Activated CD8-positive, alpha-beta memory T cell treated with anti-CD3 and anti-CD28 coated beads, Interleukin-2, amount 50 U/mL, for 24 hours (primary cell): Measurements from ENCODE around the gene CCDC33.

Experiments
- DNase-seq: peaks from one replicate; pipeline ENCODE4 v3.0.0-alpha.2; 2020; ENCODE audit errors: extremely low read depth

CCDC33 gene

DNA sequence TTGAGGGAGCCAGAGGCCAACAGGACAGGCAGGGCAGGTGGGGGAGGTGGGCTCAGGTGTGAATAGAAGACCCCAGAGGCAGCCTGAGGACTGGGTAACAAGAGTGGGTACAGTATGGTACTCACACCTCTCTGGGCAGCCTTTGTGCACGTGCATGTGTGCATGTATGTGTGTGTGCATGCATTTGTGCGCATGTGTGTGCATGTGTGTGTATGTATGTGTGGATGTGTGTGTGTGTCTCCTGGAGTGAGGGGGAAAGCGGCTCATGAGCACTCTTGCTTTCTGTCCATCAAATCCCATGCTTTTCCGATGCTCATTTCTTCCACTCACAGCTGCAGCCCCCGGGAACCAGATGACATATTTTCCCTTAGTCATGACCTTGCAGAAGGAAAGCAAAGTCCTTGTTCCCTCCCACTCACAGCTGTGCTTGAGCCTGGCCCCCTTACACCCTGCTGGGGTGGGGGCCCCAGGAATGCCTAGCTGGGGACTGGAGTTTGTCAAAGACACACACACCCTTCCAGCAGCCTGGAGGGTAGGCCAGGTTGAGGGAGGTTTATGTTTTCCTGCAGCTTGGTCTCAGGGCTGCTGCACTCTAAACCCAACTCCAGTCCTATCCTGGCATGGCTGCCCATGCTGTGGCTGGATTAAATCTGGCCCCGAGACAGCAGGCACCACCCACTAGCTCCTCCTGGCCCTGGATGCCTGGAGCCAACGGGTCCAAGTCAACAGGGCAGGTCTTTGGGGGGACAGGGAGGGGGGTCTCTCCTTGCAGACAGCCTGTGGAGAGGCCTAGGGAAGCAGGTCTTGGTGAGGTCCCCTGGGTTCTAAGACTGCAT lies 22.5 kb downstream of the CCDC33 start:
- DNase-seq = no peak

DNA sequence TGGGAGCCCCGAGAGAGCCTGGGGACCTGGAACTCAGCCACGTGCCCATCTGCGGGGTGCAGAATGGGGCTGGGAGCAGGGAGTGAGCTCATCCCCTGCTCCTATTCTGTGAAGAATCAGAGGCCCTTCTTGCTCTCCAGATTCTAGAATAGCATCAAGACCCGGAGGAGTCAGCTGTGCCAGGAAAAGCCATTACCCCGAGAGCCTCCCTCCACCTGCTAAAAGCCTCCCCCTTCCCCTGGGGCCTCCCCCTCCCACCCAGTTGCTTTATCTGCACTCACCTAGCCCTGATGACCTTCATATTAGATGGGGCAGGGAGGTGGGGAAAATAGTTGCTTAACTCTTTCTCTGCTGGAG lies 23.1 kb downstream of the CCDC33 start:
- DNase-seq = no peak

DNA sequence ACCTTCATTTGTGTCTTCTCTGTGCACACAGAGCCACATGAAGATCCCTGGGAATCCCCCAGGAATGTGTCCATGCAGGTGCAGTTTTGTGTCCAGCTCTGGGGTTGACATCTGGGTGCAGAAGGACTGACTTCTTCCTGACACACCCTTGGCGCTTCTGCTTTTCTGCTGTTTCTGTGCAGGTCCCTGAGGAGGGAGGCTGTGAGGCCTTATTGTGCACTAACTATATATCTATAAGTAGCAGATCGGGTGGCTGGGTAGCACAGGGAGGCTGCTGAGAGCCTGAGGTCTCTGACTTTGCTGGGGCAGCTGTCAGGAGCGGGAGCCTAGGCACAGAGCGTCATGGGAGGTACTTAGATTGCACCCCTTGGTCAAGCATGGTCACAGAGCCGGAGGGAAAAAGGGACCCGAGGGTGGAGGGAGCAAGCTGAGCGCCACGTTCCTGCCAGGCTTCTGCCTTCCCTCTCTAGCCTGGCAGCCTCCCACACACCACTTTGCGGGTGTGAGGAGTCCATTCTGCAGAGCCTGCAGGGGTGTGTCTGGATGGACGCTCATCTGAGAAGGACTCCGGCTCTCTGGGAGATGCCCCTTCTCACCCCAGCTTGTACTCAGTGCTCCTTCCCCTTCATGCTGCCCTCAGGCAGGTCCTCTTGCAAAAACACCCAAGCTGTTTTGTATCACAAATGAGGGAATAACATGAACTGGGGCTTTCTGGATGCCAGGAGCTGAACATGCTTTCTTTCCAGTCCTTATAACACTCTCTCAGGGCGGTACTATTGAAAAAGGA lies 23.9 kb downstream of the CCDC33 start:
- DNase-seq = no peak

DNA sequence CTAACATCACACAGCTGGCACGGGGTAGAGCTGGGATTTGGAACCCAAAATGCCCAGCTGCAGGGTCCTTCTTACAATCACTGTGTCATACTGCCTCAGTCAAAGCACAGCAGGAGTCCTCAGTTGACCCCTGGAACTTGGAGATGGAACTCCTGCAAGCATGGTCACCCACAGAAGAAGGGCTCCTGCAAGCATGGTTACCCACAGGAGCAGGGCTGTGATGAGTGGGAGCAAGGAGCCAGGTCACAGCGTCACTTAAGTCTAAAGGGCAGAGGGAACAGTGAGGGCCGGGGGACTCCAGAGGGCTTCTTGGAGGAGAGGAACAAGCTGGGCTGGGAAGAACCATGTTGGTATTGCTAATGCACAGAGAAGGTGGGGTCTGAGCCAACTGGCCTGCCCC lies 24.9 kb downstream of the CCDC33 start:
- DNase-seq = no peak

DNA sequence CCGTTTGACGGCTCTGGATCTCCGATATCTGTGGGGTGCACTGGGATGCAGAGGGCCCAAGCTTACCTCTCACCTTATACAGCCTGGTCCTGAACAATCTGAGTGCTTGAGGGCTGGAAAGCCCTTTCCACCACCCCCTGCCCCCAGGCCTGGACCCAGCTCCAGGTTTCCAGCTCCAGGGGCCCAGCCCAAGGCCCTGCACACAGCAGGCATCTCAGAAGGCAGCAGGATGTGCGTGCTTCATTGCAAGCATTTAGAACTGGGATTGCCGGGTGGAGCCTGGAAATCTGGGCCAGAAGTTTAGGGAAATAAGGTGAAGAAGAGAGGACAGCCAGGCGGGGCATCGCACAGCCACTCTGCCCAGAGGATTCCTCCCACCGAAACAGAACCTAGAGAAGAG lies 25.6 kb downstream of the CCDC33 start:
- no peak for DNase-seq

DNA sequence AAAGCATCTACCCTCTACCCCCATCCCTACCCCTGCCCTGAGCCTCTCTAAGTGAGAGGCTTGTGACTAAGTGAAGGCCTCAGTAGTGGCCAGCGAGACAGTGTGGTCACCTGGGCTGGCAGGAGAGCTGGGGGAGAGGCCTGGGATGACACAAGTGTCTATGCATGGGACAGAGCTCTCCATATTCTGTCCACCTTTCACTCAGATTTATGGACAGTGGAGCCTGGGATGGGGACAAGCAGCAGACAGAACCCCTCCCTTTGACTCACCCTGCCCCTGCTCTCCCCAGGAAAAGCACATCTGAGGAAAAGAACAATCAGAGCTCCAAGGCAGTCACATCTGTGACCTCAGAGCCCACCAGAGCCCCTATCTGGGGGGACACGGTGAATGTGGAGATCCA lies 26.0 kb downstream of the CCDC33 start:
- DNase-seq = no peak

DNA sequence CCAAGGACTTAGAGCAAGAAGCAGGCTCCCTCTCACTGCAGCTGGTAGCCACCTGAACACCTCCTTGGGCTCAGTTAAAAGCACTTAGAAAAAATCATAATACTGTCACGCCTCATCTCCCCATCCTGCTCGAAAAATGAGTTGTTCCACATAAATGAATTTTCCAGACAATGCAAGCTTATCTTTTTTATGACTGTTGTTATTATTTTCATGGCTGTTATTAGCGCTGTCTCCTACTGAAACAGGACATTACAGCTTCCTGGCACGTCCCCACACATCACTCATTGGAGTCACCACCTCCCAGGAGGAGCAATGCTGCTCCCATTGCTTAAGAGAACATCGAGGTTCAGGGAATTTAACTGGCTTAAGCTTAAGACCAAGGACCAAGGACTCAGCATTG lies 26.5 kb downstream of the CCDC33 start:
- no peak for DNase-seq

DNA sequence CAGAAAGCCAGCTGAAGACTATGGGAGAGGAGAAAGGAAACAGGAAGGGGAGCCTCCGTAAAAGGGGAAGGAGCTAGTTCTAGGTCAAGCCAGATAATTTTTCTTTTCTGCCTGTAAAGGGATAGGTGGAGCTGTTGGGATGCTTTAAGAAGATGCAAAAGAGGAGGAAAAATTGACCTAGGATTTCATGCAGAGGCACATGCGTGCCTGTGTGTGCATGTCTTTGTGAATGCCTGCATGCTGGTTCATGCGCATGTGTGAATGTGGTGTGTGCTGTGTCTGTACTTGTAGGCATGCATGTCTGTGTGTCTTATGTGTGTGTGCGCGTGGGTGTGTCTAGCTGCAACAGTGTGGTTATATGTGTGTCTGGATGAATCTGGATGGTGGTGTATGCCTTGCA lies 27.3 kb downstream of the CCDC33 start:
- DNase-seq = no peak

DNA sequence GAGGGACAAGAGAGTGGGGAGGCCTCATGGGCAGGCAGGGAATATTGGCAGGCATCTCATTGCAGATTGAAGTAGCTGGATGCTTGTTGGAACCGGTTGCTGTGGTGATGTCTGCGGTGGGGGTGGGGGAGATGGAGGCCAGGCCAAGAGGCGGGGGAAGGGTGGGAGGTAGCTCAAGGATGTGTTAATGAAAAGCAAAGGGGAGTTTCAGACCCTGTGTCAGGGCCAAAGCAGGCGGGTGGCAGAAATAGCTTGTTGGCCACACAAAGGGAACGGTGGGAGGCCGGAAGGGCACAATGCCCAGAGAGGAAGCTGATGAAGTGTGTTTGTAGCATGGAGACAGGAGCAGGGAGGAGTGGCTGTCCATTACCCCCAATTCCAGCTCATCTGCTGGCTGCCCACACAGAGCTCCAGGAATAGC lies 28.0 kb downstream of the CCDC33 start:
- DNase-seq = no peak

DNA sequence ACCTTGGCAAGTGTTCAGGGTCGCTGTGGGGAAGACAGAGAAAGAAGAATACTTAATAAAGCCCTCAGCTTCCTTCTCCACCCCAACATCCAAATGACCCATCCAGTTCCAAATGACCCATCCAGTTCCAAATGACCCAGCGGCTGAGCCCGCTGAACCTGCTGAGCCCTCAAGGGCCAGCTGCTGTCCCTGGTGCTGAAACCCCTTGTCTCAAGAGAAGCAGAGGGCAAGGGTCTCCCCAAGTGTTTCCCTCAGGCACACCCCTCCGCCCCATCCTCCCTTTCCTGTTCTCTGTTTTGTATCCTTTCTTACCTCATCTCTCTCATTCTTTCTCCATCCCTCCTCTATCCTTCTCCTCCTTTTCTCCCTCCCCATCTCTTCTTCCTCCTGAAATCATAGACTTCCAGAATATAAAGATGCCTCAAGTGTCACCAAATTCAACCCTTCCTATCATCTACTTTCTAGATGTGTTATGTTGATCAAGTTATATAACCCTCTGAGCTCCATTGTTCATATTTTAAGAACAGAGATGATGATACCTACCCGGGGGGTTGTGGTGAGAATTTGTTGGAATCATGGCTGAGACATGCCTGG lies 29.0 kb downstream of the CCDC33 start:
- no peak for DNase-seq

DNA sequence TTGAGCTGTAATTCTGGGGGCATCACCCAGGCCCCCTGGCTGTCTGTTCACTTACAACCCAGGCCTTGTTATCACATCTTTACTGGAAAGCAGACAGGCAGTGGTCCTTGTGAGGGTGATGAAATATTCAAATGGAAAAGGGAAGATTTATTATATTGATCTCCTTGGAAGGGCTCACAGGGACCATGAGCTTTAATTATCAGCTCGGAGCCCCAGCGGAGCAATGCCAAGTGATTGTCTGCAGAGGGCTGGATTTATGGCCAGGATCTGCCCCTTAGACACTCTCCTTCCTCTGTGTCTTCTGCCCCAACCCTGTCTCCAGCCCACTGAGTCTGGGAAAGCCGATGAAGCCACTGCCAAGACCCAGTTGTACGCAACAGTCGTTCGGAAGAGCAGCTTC lies 31.9 kb downstream of the CCDC33 start:
- no peak for DNase-seq

DNA sequence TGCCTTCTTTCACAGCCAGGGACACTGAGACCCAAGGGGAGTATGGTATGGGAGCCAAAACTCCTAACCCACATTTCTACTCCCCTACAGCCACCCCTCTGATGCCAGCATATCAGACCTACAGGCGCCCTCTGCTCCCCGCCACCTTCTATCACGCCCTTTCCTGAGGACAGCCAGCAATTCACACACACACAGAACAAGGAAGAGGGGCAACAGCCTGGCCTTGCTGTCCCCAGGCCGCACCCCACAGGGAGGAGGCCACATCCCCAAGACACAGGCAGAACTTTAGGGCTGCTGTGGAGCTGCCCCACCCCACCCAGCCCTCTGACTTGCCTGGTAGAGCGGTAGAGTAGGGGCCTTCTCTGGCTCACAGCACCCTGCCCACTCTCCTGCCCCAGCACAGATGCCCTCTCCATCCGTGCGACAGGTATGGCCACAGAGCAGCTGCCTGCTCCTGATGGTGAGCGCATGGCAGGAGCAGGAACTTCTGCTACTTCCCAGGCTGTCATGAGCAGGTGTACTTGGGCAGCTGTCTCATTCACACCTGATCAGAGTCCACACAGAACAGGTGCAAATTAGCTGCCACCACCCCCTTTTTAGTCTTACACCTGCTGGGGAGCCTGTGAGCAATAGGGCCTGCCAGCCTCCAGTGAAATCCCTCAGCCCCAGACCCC lies 33.4 kb downstream of the CCDC33 start:
- no peak for DNase-seq

DNA sequence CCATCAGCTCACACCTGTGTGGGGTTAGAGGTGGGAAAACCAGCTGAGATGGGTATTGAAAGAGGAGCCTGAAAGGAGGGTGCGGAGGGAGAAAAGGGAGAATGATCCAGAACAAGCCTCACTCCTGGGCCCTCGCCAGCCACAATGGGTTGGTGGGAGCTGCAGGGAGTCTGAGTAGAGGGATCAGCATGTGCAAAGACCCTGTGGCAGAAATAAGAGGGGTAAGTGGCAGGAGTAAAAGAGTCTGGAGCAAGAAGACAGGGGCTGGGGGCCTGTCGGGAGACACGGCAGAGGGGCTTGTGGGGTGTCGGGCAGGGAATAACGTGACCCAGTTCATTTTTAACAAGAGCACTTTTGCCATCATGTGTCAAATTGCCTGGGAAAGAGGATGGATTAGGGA lies 34.0 kb downstream of the CCDC33 start:
- no peak for DNase-seq

DNA sequence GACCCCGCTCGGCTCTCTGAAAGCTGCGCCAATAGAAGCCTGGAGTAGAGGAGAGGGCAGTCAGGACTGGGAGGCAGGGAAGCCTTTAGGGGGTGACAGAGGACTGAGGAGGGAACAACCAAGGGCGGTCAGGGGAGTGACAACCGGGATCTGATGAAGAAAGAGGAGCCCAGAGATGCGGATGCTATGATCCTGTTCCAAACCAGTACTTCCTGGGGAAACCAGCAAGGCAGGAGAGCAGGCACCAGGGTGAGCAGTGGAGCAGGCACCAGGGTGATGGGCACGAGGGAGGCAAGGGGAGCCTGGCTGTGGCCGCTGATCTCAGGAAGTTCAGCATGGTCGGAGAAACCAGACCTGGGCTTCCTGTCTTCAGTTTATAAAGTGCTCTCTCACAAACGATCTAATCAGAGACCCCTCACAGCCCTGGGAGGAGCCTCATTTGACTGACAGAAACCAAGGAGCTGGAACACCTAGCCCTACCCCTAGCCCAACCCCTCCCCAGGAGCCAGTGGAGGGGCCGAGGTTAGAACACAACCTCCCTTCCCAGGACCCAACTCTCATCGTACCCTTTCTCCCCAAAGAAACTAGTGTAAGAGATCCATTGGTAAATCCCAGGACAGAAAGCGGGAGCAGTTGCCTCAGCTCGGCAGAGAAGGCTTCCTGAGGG lies 34.9 kb downstream of the CCDC33 start:
- no peak for DNase-seq

DNA sequence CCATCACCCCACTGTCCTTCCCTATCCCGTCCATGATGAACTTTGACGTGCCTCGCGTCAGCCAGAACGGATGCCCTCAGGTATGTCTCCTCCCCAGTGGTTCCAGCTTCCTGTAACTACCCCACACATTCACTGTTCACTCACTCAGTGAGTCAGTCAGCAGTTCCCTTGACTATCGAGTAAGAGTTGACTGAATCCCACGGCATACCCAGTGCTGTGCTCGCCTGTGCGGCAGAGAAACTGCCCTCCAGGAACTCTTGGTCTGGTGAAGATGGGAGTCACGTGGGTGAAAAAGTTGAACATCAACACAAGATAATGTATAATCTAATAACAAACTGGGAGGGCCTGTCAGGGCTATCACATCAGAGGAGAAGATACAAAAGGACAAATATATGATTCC lies 36.7 kb downstream of the CCDC33 start:
- DNase-seq = no peak

DNA sequence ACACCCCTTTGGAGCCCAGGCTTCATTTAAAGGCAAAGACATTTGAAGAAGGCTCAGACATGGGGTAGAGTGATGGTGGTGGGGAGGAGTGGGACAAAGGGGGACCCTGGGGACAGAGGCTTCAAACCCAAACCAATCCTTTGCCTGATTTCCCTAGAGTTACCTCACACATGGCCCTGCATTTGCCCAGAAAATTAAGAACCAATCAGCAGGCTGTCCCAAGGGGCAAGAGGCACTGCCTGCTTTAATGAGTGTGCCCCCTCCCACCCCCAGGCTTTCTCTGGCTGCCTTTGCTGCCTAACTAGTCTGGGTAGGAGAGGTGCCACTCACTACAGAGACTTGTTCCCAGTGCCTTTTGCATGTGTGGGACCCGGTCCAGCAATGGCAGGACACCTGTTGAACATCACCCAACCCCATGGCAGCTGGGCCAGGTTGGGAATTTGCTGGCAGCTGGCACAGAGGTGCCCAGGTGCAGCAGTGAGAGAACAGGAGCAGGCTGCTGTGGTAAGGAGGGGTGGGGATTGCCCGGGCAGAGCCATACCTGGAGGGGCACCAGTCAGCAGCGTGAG lies 38.4 kb downstream of the CCDC33 start:
- no peak for DNase-seq

DNA sequence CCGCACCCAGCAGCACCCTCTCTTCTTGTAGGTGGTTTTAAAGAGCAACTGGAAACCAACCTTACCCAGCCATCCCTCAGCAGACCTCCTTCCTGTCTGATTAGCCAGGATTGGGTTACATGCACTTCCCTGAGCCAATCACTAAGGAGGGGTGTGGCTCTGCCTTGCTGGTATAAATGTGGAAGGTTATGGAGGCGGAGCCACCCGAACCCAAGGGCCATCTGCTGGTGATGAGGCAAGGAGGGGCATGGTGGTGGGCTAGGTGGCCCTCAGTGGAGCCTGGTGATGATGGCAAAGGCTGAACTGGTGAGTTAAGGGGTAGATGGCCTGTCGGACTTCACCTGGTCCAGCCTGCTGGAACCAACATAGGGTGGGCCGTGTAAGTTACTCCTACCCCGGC lies 39.8 kb downstream of the CCDC33 start:
- no peak for DNase-seq

DNA sequence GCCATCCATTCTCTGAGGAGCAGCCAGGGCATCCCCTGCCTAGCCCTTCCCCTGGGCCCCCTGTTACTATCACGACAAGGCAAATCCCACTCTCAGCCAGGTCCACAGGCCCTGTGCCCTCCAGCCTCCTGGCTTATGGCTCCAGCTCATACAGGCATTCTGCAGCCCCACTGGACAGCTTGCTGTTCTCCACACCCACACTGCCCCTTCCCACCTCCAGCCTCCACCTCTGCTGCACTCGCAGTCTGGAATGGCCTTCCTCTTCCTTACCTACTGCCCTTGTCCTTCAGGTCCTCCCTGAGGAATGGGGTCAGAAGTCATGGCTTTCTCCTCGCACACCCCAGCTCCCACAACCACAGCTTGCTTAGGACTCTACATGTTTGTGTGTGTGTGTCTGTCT lies 40.4 kb downstream of the CCDC33 start:
- DNase-seq = no peak

DNA sequence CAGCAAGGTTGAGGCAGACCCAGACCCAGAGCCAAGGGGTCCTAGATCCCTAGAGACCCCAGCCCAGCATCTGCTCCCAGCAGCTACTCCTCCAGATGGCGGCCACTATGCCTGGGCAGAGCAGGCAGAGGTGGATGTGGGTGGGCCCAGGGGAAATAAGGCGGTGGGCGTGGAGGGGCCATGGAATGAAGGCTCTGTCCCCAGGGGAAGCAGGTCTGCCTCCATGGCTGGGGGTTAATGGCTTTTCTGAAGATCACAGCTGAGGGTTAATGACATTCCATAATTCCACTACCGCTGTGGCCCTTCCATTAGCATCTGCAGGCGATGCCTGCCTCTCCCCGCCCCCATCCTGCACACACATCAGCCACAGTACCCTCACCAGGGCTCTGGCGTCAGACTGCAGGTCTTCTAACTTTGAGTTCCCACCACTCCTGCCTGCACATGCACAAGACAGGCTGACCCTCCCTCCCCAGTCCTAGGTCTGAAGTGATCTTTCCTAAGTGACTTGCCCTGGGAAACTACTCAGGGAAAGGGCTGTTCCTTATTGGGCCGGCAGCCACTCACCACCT lies 41.2 kb downstream of the CCDC33 start:
- no peak for DNase-seq

DNA sequence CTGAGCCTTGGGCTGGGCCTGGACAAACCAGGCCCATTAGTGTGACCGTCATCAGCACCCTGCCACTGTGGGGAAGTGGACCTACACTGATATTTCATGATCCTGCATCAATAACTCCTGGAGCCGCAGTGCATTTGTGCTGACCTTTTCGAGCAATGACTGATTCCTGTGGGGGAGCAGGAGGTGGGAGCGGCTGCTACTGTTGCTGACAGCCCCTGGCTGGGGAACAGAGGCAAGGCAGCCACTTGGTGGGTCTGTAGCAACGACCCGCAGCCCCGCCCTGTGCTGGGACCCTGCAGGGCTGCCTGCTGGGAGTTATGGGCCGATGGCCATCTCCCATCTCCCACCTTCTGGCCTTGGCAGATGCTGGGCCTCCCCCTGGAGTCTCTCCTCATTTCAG lies 42.1 kb downstream of the CCDC33 start:
- DNase-seq = no peak
